AG08395 (cell line): ENCODE data around the gene CBLL2.
"Not testable (repeated sequence)": the region's sequence is repeated elsewhere in the genome, so short reads cannot be mapped to it uniquely, and the experiment has no call there.

Experiments
- DNase-seq: peaks from one replicate; pipeline ENCODE4 v3.0.0; 2012; ENCODE audit warnings: mixed read lengths, low spot score

Gene CBLL2

GRCh38 chrX:22272613-22273012 lies at the start of gene CBLL2:
CBLL2 (plus strand) TSS chrX:22272913; CDS start chrX:22272992, 79 bp downstream.
- no peak for DNase-seq

- no peak for DNase-seq
Observed at GRCh38 chrX:22234380-22234779, 38.3 kb upstream of the CBLL2 start.

- DNase-seq, result peak; percentile 2
Observed at GRCh38 chrX:22237479-22237878, 35.2 kb upstream of the CBLL2 start.

- DNase-seq, result peak; percentile 5
Observed at GRCh38 chrX:22246620-22247019, 26.1 kb upstream of the CBLL2 start.

- peak; percentile 17 for DNase-seq
Observed at GRCh38 chrX:22247169-22247568, 25.5 kb upstream of the CBLL2 start.

- no peak for DNase-seq
Observed at GRCh38 chrX:22248401-22248800, 24.3 kb upstream of the CBLL2 start.

GRCh38 chrX:22249371-22249770 lies 23.3 kb upstream of the CBLL2 start:
- DNase-seq, result no peak

GRCh38 chrX:22268706-22269105 lies 4.0 kb upstream of the CBLL2 start:
- DNase-seq, result no peak

- no peak for DNase-seq
Observed at GRCh38 chrX:22273714-22274317, 1.1 kb downstream of the CBLL2 start.

GRCh38 chrX:22276781-22277180 lies 4.1 kb downstream of the CBLL2 start:
- DNase-seq, result no peak

GRCh38 chrX:22278375-22278774 lies 5.7 kb downstream of the CBLL2 start:
- DNase-seq, result no peak

GRCh38 chrX:22289209-22289608 lies 16.5 kb downstream of the CBLL2 start:
- DNase-seq, result not testable (repeated sequence)

- peak; percentile 17 for DNase-seq
Observed at GRCh38 chrX:22296871-22297270, 24.2 kb downstream of the CBLL2 start.

- peak; percentile 53 for DNase-seq
Observed at GRCh38 chrX:22300130-22300529, 27.4 kb downstream of the CBLL2 start.

GRCh38 chrX:22310779-22311178 lies 38.1 kb downstream of the CBLL2 start:
- DNase-seq, result no peak

GRCh38 chrX:22313766-22314165 lies 41.1 kb downstream of the CBLL2 start:
- DNase-seq, result no peak

GRCh38 chrX:22314211-22314610 lies 41.5 kb downstream of the CBLL2 start:
- DNase-seq, result no peak

GRCh38 chrX:22314692-22315091 lies 42.0 kb downstream of the CBLL2 start:
- DNase-seq, result no peak

- DNase-seq, result no peak
Observed at GRCh38 chrX:22315151-22315550, 42.4 kb downstream of the CBLL2 start.

GRCh38 chrX:22320236-22320873 lies 47.6 kb downstream of the CBLL2 start:
- DNase-seq, result no peak

- DNase-seq, result peak; percentile 40
Observed at GRCh38 chrX:22323541-22323940, 50.8 kb downstream of the CBLL2 start.
